Measurements from ENCODE around the gene MOB4. TPM values are rescaled to one million over a fixed set of nuclear protein-coding genes. Genes with fewer than 3 reads are reported as not detected.
A peak's percentile ranks its signal among the peaks of the same experiment; 100 is the strongest.
"Not testable (repeated sequence)": the region's sequence is repeated elsewhere in the genome, so short reads cannot be mapped to it uniquely, and the experiment has no call there.

The MOB4 gene
- total RNA-seq: 10 to 100 TPM; 10.8 to 17.1 TPM

- Mint-ChIP-seq H3K27me3 (no peaks in the 10 kb centered on the region), H3K36me3 (ENCODE audit: low read depth) (peaks cover 9% of the 10 kb centered on the region), H3K9me3 (ENCODE audit: low read depth) (peaks cover 3% of the 10 kb centered on the region), H3K27ac (peak within 1 kb of the TSS; percentile 96), H3K4me1 (peaks cover 21% of the 10 kb centered on the region), H3K4me3 (peak within 1 kb of the TSS; percentile 94)
- POLR2A ChIA-PET: interaction anchor here (0.5 to 2.8 kb wide), 10 partner anchors 9 to 240 kb away, joined by 3 to 23 read pairs (median 4); partner anchors contain the start of genes COQ10B, HSPD1, HSPE1 and SF3B1
- CTCF ChIA-PET: interaction anchor here (1.2 to 3.0 kb wide), 2 partner anchors 11 to 14 kb away, joined by 4 to 11 read pairs; no protein-coding TSS in a partner anchor
- intact Hi-C loops (cut with DNase I, micrococcal nuclease): loop anchor here (1.0 to 5.0 kb wide), 8 partner anchors 16 to 589 kb away; partner anchors contain the start of genes COQ10B (in 2 of the 2), HSPE1 (in 2 of the 2), MARS2 (in 2 of the 2) and SF3B1 (in 2 of the 2)
- DNase-seq (peak; percentile 97), ATAC-seq (peak; percentile 95)
Observed at GRCh38 chr2:197515739-197516392, at the start of gene MOB4. Gene MOB4, plus strand, starts transcription at chr2:197516066. Its CDS starts 21 bp downstream, at chr2:197516087.

DNA sequence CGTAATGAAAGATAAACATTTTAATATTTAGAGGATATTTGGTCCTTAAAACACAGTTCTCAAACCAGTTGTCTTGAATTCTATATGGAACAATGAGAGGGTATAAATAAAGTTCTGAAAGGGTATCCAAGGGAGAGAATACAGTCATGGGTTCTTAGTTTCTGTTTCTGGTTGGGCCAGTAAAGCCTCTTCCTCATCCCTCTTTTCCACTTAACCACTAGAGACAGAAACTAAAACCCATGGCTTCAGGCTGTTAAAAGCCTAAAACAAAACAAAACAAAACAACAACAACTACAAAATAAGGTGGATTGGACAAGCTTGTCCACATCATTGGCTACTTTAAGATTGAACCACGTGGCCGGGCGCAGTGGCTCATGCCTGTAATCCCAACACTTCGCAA, 43.7 kb upstream of the MOB4 start:
- no peaks in the 10 kb centered on the region for H3K9me3 Mint-ChIP-seq (ENCODE audit: low read depth)

GRCh38 chr2:197477797-197478196, 38.1 kb upstream of the MOB4 start:
- ATAC-seq (no peak), DNase-seq (no peak)
- no peaks in the 10 kb centered on the region for H3K27me3 Mint-ChIP-seq
- peaks cover 46% of the 10 kb centered on the region for H3K36me3 Mint-ChIP-seq (ENCODE audit: low read depth)
- CTCF ChIA-PET: no interaction called here
- no peak overlapping the region for H3K27ac Mint-ChIP-seq
- H3K9me3 Mint-ChIP-seq (ENCODE audit: low read depth): no peaks in the 10 kb centered on the region
- intact Hi-C loops (cut with DNase I, micrococcal nuclease): no loop called here
- H3K4me3 Mint-ChIP-seq: no peak overlapping the region
- no peaks in the 10 kb centered on the region for H3K4me1 Mint-ChIP-seq
- POLR2A ChIA-PET: no interaction called here

More for the DNA sequence above, 43.7 kb upstream of the MOB4 start:
- POLR2A ChIA-PET: no interaction called here
- Mint-ChIP-seq H3K4me3 (no peak overlapping the region), H3K36me3 (ENCODE audit: low read depth) (peaks cover 28% of the 10 kb centered on the region), H3K4me1 (no peaks in the 10 kb centered on the region), H3K27ac (no peak overlapping the region), H3K27me3 (no peaks in the 10 kb centered on the region)
- ATAC-seq (no peak), DNase-seq (no peak)
- CTCF ChIA-PET: no interaction called here
- intact Hi-C loops (cut with DNase I, micrococcal nuclease): no loop called here

GRCh38 chr2:197480165-197481036, 35.5 kb upstream of the MOB4 start:
- no peak overlapping the region for H3K4me3 Mint-ChIP-seq
- H3K27me3 Mint-ChIP-seq: no peaks in the 10 kb centered on the region
- POLR2A ChIA-PET: interaction anchor here (0.6 kb wide), 1 partner anchor 365 kb away, joined by 3 read pairs; no protein-coding TSS in a partner anchor
- intact Hi-C loops (cut with DNase I, micrococcal nuclease): no loop called here
- peaks cover 8% of the 10 kb centered on the region for H3K9me3 Mint-ChIP-seq (ENCODE audit: low read depth)
- DNase-seq (no peak), ATAC-seq (no peak)
- H3K27ac Mint-ChIP-seq: peak overlapping the region; percentile 48
- H3K4me1 Mint-ChIP-seq: peaks cover under 1% of the 10 kb centered on the region
- peaks cover 63% of the 10 kb centered on the region for H3K36me3 Mint-ChIP-seq (ENCODE audit: low read depth)
- CTCF ChIA-PET: no interaction called here

DNA sequence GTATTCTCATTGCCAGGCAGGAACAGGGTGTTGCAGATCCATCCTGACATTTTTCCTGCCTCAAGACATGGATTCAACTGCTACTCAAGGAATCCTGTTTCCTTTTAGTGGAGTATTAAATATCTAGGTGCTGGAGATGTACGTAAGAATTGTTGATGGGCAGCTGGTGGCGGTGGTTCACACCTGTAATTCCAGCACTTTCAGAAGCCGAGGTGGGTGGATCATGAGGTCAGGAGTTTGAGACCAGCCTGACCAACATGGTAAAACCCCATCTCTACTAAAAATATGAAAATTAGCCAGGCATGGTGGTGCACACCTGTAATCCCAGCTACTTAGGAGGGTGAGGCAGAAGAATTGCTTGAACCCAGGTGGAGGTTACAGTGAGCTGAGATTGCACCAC, 31.6 kb upstream of the MOB4 start:
- CTCF ChIA-PET; intact Hi-C loops (cut with DNase I, micrococcal nuclease); H3K9me3 Mint-ChIP-seq (ENCODE audit: low read depth); H3K4me3 Mint-ChIP-seq; H3K27ac Mint-ChIP-seq; H3K27me3 Mint-ChIP-seq; DNase-seq: not testable (repeated sequence)
- Mint-ChIP-seq H3K4me1 (peaks cover 15% of the 10 kb centered on the region), H3K36me3 (ENCODE audit: low read depth) (peaks cover 80% of the 10 kb centered on the region)
- peak; percentile 8 for ATAC-seq
- POLR2A ChIA-PET: interaction anchor here (0.6 to 1.3 kb wide), 4 partner anchors 13 to 73 kb away, joined by 4 to 11 read pairs (median 4); partner anchors contain the start of genes HSPD1 and HSPE1

DNA sequence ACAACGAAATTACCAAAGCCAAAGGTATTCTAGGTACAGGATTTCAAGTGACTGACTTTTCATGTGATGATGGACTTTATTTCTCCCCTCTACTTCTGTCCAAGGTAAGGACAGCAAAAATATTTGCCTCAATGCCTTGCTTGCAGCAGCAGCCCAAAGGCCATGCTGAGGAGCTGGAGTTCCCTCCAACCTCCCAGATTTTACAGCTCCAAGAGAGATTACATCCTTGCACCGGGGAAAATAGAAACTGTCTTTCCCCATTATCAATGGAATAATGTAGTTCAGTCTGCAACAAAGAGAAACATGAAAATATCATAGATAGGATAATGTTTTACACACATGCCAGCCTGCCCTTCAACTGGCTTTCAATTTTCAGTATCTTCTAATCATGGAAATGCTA, 29.7 kb upstream of the MOB4 start:
- intact Hi-C loops (cut with DNase I, micrococcal nuclease): no loop called here
- POLR2A ChIA-PET: no interaction called here
- DNase-seq (no peak), ATAC-seq (no peak)
- Mint-ChIP-seq H3K27ac (no peak overlapping the region), H3K27me3 (no peaks in the 10 kb centered on the region), H3K36me3 (ENCODE audit: low read depth) (peaks cover 82% of the 10 kb centered on the region), H3K4me1 (peaks cover 24% of the 10 kb centered on the region), H3K4me3 (no peak overlapping the region), H3K9me3 (ENCODE audit: low read depth) (peaks cover 8% of the 10 kb centered on the region)
- CTCF ChIA-PET: no interaction called here

DNA sequence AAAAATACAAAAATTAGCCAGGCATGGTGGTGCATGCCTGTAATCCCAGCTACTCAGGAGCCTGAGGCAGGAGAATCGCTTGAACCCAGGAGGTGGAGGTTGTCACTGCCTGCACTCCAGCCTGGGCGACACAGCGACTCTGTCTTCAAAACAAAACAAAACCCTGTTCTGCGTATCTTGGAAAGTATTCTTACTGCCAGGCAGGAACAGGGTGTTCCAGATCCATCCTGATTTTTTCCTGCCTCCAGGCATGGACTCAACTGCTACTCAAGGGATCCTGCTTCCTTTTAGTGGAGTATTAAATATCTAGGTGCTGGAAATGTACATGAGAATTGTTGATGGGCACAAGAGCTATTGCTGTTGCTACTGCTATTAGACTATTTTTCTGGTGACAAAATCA, 28.5 kb upstream of the MOB4 start:
- ATAC-seq (no peak), DNase-seq (no peak)
- intact Hi-C loops (cut with DNase I, micrococcal nuclease): loop anchor here in 1 of 2 experiments (1.0 kb wide), 1 partner anchor 9 kb away; no protein-coding TSS in a partner anchor
- peaks cover 87% of the 10 kb centered on the region for H3K36me3 Mint-ChIP-seq (ENCODE audit: low read depth)
- H3K9me3 Mint-ChIP-seq (ENCODE audit: low read depth): peaks cover 8% of the 10 kb centered on the region
- no peak overlapping the region for H3K4me3 Mint-ChIP-seq
- peak overlapping the region; percentile 5 for H3K27ac Mint-ChIP-seq
- ChIA-PET POLR2A (no interaction called here), CTCF (interaction anchor here (0.6 kb wide), 1 partner anchor 42 kb away, joined by 3 read pairs; no protein-coding TSS in a partner anchor)
- H3K27me3 Mint-ChIP-seq: no peaks in the 10 kb centered on the region
- H3K4me1 Mint-ChIP-seq: peaks cover 26% of the 10 kb centered on the region

- no peak for DNase-seq
- peaks cover 51% of the 10 kb centered on the region for H3K4me1 Mint-ChIP-seq
- no peaks in the 10 kb centered on the region for H3K9me3 Mint-ChIP-seq (ENCODE audit: low read depth)
- intact Hi-C loops (cut with DNase I, micrococcal nuclease): loop anchor here (1.0 to 10.0 kb wide), 4 partner anchors 8 to 1323 kb away; partner anchors contain the start of gene STK17B (in 1 of the 2)
- H3K4me3 Mint-ChIP-seq: peak overlapping the region; percentile 92
- ATAC-seq: no peak
- no peaks in the 10 kb centered on the region for H3K27me3 Mint-ChIP-seq
- H3K27ac Mint-ChIP-seq: peak overlapping the region; percentile 97
- H3K36me3 Mint-ChIP-seq (ENCODE audit: low read depth): peaks cover 79% of the 10 kb centered on the region
- CTCF ChIA-PET: interaction anchor here (0.6 to 1.2 kb wide), 3 partner anchors 40 to 102 kb away, joined by 3 to 5 read pairs (median 3); no protein-coding TSS in a partner anchor
- POLR2A ChIA-PET: interaction anchor here (0.5 to 1.0 kb wide), 2 partner anchors 8 to 41 kb away, joined by 3 to 4 read pairs; no protein-coding TSS in a partner anchor
Observed at GRCh38 chr2:197495433-197496134, 20.3 kb upstream of the MOB4 start.

GRCh38 chr2:197496695-197497094, 19.2 kb upstream of the MOB4 start:
- POLR2A ChIA-PET: interaction anchor here (0.5 kb wide), 1 partner anchor 12 kb away, joined by 4 read pairs; no protein-coding TSS in a partner anchor
- H3K27ac Mint-ChIP-seq: peak overlapping the region; percentile 97
- peak overlapping the region; percentile 92 for H3K4me3 Mint-ChIP-seq
- DNase-seq (no peak), ATAC-seq (no peak)
- no peaks in the 10 kb centered on the region for H3K27me3 Mint-ChIP-seq
- H3K36me3 Mint-ChIP-seq (ENCODE audit: low read depth): peaks cover 80% of the 10 kb centered on the region
- intact Hi-C loops (cut with DNase I, micrococcal nuclease): loop anchor here (1.0 to 10.0 kb wide), 4 partner anchors 9 to 1324 kb away; partner anchors contain the start of gene STK17B (in 1 of the 2)
- no peaks in the 10 kb centered on the region for H3K9me3 Mint-ChIP-seq (ENCODE audit: low read depth)
- CTCF ChIA-PET: interaction anchor here (0.6 to 1.2 kb wide), 3 partner anchors 41 to 1505 kb away, joined by 3 read pairs; no protein-coding TSS in a partner anchor
- H3K4me1 Mint-ChIP-seq: peaks cover 49% of the 10 kb centered on the region

DNA sequence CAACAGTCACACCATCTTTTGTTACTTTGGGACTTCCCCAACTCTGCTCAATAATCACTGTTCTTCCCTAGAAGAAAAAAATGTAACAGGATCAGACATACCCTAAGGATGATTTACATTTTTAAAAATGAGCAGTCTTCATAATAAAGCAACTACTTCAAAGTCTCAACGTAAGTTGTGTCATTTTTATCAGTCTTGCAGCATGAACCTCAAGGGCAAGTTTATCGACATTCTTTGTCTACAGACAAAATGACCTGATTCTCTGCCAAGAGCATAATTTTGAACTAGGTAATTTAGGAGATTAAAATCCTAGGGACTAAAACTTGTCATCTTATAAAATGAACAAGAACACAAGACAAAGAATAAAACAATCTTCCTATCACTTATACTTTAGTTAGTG, 18.5 kb upstream of the MOB4 start:
- intact Hi-C loops (cut with DNase I, micrococcal nuclease): loop anchor here (5.0 to 10.0 kb wide), 3 partner anchors 277 to 1325 kb away; partner anchors contain the start of gene STK17B (in 1 of the 2)
- CTCF ChIA-PET: interaction anchor here (0.6 kb wide), 1 partner anchor 1505 kb away, joined by 3 read pairs; no protein-coding TSS in a partner anchor
- POLR2A ChIA-PET: interaction anchor here (0.5 kb wide), 1 partner anchor 13 kb away, joined by 4 read pairs; no protein-coding TSS in a partner anchor
- Mint-ChIP-seq H3K27me3 (no peaks in the 10 kb centered on the region), H3K4me3 (peak overlapping the region; percentile 92), H3K4me1 (peaks cover 56% of the 10 kb centered on the region), H3K9me3 (ENCODE audit: low read depth) (no peaks in the 10 kb centered on the region), H3K36me3 (ENCODE audit: low read depth) (peaks cover 84% of the 10 kb centered on the region), H3K27ac (peak overlapping the region; percentile 97)
- DNase-seq (no peak), ATAC-seq (no peak)

Data from activated CD4-positive, alpha-beta T cell treated with anti-CD3 and anti-CD28 coated beads for 36 hours (primary cell).